Measurements from ENCODE around the gene CFL1. TPM values are rescaled to one million over a fixed set of nuclear protein-coding genes. Genes with fewer than 3 reads are reported as not detected.

Gene CFL1
- total and polyA plus RNA-seq, 2 of the 8 experiments (the other 6 are each of a cell fraction or from before 2014, with no cell fraction given) = 1,252 to 1,365 TPM

GRCh38 chr11:65880027-65880426, 22.0 kb upstream of the CFL1 start:
- H4K91ac ChIP-seq (replicated peaks; ENCODE audit: insufficient read length, low read length) = no peak overlapping the region
- H3K9me3 ChIP-seq (ENCODE audit: insufficient read depth in 2 of 2, low read depth in 1 of 2, low read length in 1 of 2) = no peaks in the 10 kb centered on the region
- H3K27me3 ChIP-seq (replicated peaks in 1 of 4; ENCODE audit: control insufficient read depth in 3 of 4, extremely low read depth in 1 of 4, insufficient read depth in 3 of 4, low read length in 3 of 4) = peaks cover 0 to 3% (median 0%) of the 10 kb centered on the region in 4 experiments; a peak in 1 of 7 replicates
- H3K36me3 ChIP-seq (ENCODE audit: control insufficient read depth in 2 of 4, insufficient read depth in 4 of 4, low read length in 3 of 4) = peaks cover 5 to 16% (median 12%) of the 10 kb centered on the region in 4 experiments; a peak in 7 of 8 replicates
- CTCF ChIA-PET (ENCODE audit: partially characterized antibody) = interaction anchor here (0.6 to 19.6 kb wide), 8 partner anchors 7 to 252 kb away, joined by 3 to 283 read pairs (median 22); partner anchors contain the start of genes CCDC85B, FIBP and MUS81
- H3K4ac ChIP-seq (replicated peaks; ENCODE audit: insufficient read length, low read depth, low read length) = no peak overlapping the region
- no peak overlapping the region for H2BK20ac ChIP-seq (ENCODE audit: low read length)
- no peak overlapping the region for H3K27ac ChIP-seq (ENCODE audit: low read depth, low read length)
- 80% methylated on average over 7 of the region's 7 CpGs; no CpG with 5 or more reads in 1 of the 2 experiments for WGBS, 2 experiments (ENCODE audit: extremely low coverage in 1 of 2, insufficient coverage in 1 of 2, insufficient read length in 1 of 2, insufficient replicate concordance in 2 of 2, low coverage in 1 of 2, low lambda C conversion rate in 2 of 2, missing lambda C conversion rate in 1 of 2)
- H4K20me1 ChIP-seq (replicated peaks in 1 of 2; ENCODE audit: control insufficient read depth in 1 of 2, insufficient read depth in 2 of 2, low read length in 2 of 2) = peaks cover 5 to 6% of the 10 kb centered on the region in 2 experiments
- no peak overlapping the region for H3K4me3 ChIP-seq (ENCODE audit: extremely low read depth in 1 of 4, insufficient read depth in 2 of 4, low read depth in 3 of 4, low read length in 4 of 4)
- no peak overlapping the region for H3K9ac ChIP-seq (replicated peaks in 1 of 4; ENCODE audit: extremely low read depth in 1 of 4, low read depth in 3 of 4, low read length in 3 of 4)
- no peaks in the 10 kb centered on the region for H3K79me2 ChIP-seq (ENCODE audit: control insufficient read depth in 1 of 2, insufficient read depth in 2 of 2, low read length in 2 of 2)
- H3K18ac ChIP-seq (ENCODE audit: extremely low read depth, low read length) = no peak overlapping the region
- H3K23me2 ChIP-seq (ENCODE audit: low read depth, low read length) = no peaks in the 10 kb centered on the region
- H3K23ac ChIP-seq (ENCODE audit: insufficient read length) = no peak overlapping the region
- peaks cover 0 to 2% (median 0%) of the 10 kb centered on the region in 4 experiments; a peak in 1 of 7 replicates for H3K4me1 ChIP-seq (replicated peaks in 1 of 4; ENCODE audit: control insufficient read depth in 3 of 4, insufficient read depth in 4 of 4, low read length in 3 of 4)
- H3K56ac ChIP-seq (replicated peaks; ENCODE audit: insufficient read length, low read depth, low read length) = no peak overlapping the region
- H4K5ac ChIP-seq (ENCODE audit: insufficient read length, low read depth, low read length) = no peak overlapping the region
- H3K14ac ChIP-seq (ENCODE audit: insufficient read length) = no peak overlapping the region
- POLR2A ChIA-PET (ENCODE audit: partially characterized antibody) = interaction anchor here (0.7 to 39.7 kb wide), 4 partner anchors 24 to 242 kb away, joined by 3 to 1071 read pairs (median 4); partner anchors contain the start of genes CFL1, EFEMP2, MUS81 and SIPA1
- no peak overlapping the region for H2BK12ac ChIP-seq (ENCODE audit: low read depth, low read length)
- H2AK5ac ChIP-seq (ENCODE audit: low read depth, low read length) = no peak overlapping the region
- no peak overlapping the region for H2BK15ac ChIP-seq (ENCODE audit: low read length)
- H2AFZ ChIP-seq (ENCODE audit: low read length) = no peak overlapping the region
- FAIRE-seq = no peak
- H4K8ac ChIP-seq (ENCODE audit: extremely low read depth, insufficient read depth, low read length) = no peak overlapping the region
- no peak overlapping the region for H3K4me2 ChIP-seq (ENCODE audit: insufficient read depth in 1 of 2, low read depth in 2 of 2, low read length in 2 of 2)
- H2BK120ac ChIP-seq (replicated peaks; ENCODE audit: low read depth, low read length) = no peak overlapping the region
- H3K79me1 ChIP-seq (ENCODE audit: low read depth, low read length) = no peaks in the 10 kb centered on the region
- DNase-seq (ENCODE audit: low read depth in 1 of 2, low spot score in 2 of 2) = no peak
- H2BK5ac ChIP-seq (ENCODE audit: low read depth, low read length) = no peak overlapping the region
- TF ChIP-seq NRF1 (IDR thresholded peaks at IDR 0.05; ENCODE audit: low read depth, low read length) (no peak), SIX5 (IDR thresholded peaks at IDR 0.05; ENCODE audit: low read depth, low read length) (no peak), KDM5A (IDR thresholded peaks at IDR 0.05; ENCODE audit: low read length) (no peak), MAFK (IDR thresholded peaks at IDR 0.05; ENCODE audit: low read depth, low read length) (no peak), SP4 (IDR thresholded peaks at IDR 0.05; ENCODE audit: low read length) (no peak), EGR1 (IDR thresholded peaks at IDR 0.05; ENCODE audit: borderline replicate concordance, low read depth, low read length) (no peak), PHF8 (conservative IDR thresholded peaks at IDR 0.05; ENCODE audit: low read depth, low read length) (no peak), KDM1A (IDR thresholded peaks at IDR 0.05; ENCODE audit: borderline replicate concordance, low read length) (no peak), TAF1 (IDR thresholded peaks at IDR 0.05; ENCODE audit: low read depth, low read length) (no peak), TCF12 (IDR thresholded peaks at IDR 0.05; ENCODE audit: low read depth, low read length) (no peak), EZH2 (IDR thresholded peaks at IDR 0.05; ENCODE audit: low read depth, low read length, severe bottlenecking) (no peak), BRCA1 (IDR thresholded peaks at IDR 0.05; ENCODE audit: low read depth, low read length) (no peak), SRF (IDR thresholded peaks at IDR 0.05; ENCODE audit: low read depth, low read length) (no peak), ATF3 (IDR thresholded peaks at IDR 0.05; ENCODE audit: insufficient read depth, low read depth, low read length) (no peak)

All from H1 (cell line).